Measurements from ENCODE around the gene FBXW7. TPM values are rescaled to one million over a fixed set of nuclear protein-coding genes. Genes with fewer than 3 reads are reported as not detected.
A peak's percentile ranks its signal among the peaks of the same experiment; 100 is the strongest.

Gene FBXW7
- polyA plus RNA-seq, 1 donor from 2014 or later: 55.7 TPM

- Histone ChIP-seq H3K36me3 (ENCODE audit: insufficient read depth, low read length) (no peaks in the 10 kb centered on the region), H3K4me3 (ENCODE audit: low read length) (no peak overlapping the region), H3F3A (ENCODE audit: insufficient read depth, low read length, poor library complexity, severe bottlenecking) (no peaks in the 10 kb centered on the region), H2AFZ (ENCODE audit: low read depth, low read length) (no peak overlapping the region), H3K9me3 (ENCODE audit: low read length) (no peaks in the 10 kb centered on the region), H3K27ac (ENCODE audit: low read length) (no peak overlapping the region), H3K9me2 (ENCODE audit: insufficient read depth, low read length) (no peaks in the 10 kb centered on the region), H4K20me1 (ENCODE audit: insufficient read depth) (no peaks in the 10 kb centered on the region), H3K4me2 (ENCODE audit: low read length) (no peak overlapping the region), H3K9ac (ENCODE audit: low read length) (no peak overlapping the region), H3K79me2 (replicated peaks; ENCODE audit: insufficient read depth, low read length) (peaks cover under 1% of the 10 kb centered on the region), H3K27me3 (ENCODE audit: insufficient read depth, low read depth, low read length) (no peaks in the 10 kb centered on the region)
- TF ChIP-seq SMC3 (conservative IDR thresholded peaks at IDR 0.05; ENCODE audit: poor library complexity) (no peak), MXI1 (conservative IDR thresholded peaks at IDR 0.05; ENCODE audit: poor library complexity, severe bottlenecking) (no peak), REST (IDR thresholded peaks at IDR 0.05; ENCODE audit: borderline replicate concordance) (no peak), POLR2AphosphoS5 (IDR thresholded peaks at IDR 0.05) (no peak), EP300 (conservative IDR thresholded peaks at IDR 0.05; ENCODE audit: poor library complexity, severe bottlenecking) (no peak), RAD21 (conservative IDR thresholded peaks at IDR 0.05) (no peak), EZH2 (IDR thresholded peaks at IDR 0.05; ENCODE audit: borderline replicate concordance, insufficient read depth, low read length, poor library complexity, severe bottlenecking) (no peak), TAF1 (IDR thresholded peaks at IDR 0.05; ENCODE audit: low read depth) (no peak), CTCF (IDR thresholded peaks at IDR 0.05; ENCODE audit: poor library complexity, severe bottlenecking) (no peak)
These were observed 87.0 kb downstream of the FBXW7 start for GRCh38 chr4:152448854-152449253.

- H3K27me3 ChIP-seq (ENCODE audit: insufficient read depth, low read depth, low read length): no peaks in the 10 kb centered on the region
- TF ChIP-seq POLR2AphosphoS5 (IDR thresholded peaks at IDR 0.05) (peak; percentile 39), TAF1 (IDR thresholded peaks at IDR 0.05; ENCODE audit: low read depth) (no peak)
- no peaks in the 10 kb centered on the region for H3K9me3 ChIP-seq (ENCODE audit: low read length)
- no peak overlapping the region for H3K4me2 ChIP-seq (ENCODE audit: low read length)
- H3K9ac ChIP-seq (ENCODE audit: low read length): no peak overlapping the region
- H3K4me3 ChIP-seq (ENCODE audit: low read length): no peak overlapping the region
- H3K79me2 ChIP-seq (replicated peaks; ENCODE audit: insufficient read depth, low read length): no peaks in the 10 kb centered on the region
- H3K27ac ChIP-seq (ENCODE audit: low read length): no peak overlapping the region
- H2AFZ ChIP-seq (ENCODE audit: low read depth, low read length): no peak overlapping the region
- H3F3A ChIP-seq (ENCODE audit: insufficient read depth, low read length, poor library complexity, severe bottlenecking): no peaks in the 10 kb centered on the region
- no peaks in the 10 kb centered on the region for H3K9me2 ChIP-seq (ENCODE audit: insufficient read depth, low read length)
- no peaks in the 10 kb centered on the region for H4K20me1 ChIP-seq (ENCODE audit: insufficient read depth)
- no peaks in the 10 kb centered on the region for H3K36me3 ChIP-seq (ENCODE audit: insufficient read depth, low read length)
These were observed 87.7 kb downstream of the FBXW7 start for GRCh38 chr4:152448038-152448707.

All from neural cell (in vitro differentiated cells).